Kidney epithelial cell (primary cell): Measurements from ENCODE around the gene KDM2A. TPM values are rescaled to one million over a fixed set of nuclear protein-coding genes. Genes with fewer than 3 reads are reported as not detected.

Source experiments
- DNase-seq: peaks from one replicate; pipeline ENCODE4 v3.0.0-alpha.2; 2010; ENCODE audit warnings: low read depth
- H3K27me3 ChIP-seq: 2 replicates; pipeline ENCODE4 v1.6.0; 2011; ENCODE audit warnings: low read length; ENCODE audit not compliant: control insufficient read depth, insufficient read depth
- H3K36me3 ChIP-seq: 2 replicates; pipeline ENCODE4 v1.5.1; 2011; ENCODE audit warnings: low read length; ENCODE audit not compliant: control insufficient read depth, insufficient read depth
- H3K4me3 ChIP-seq: 2 replicates; pipeline ENCODE4 v1.5.1; 2011; ENCODE audit warnings: low read depth, mild to moderate bottlenecking, control low read depth, low read length
- total RNA-seq: library from RNA; depleted of rRNA; stranded (reverse); fragments of >200 nt; gene quantifications from 2 replicates; pipeline ENCODE4 v1.2.3, GENCODE V29; 2015
- TF ChIP-seq, protein P1 (sequence below): IDR thresholded peaks from 2 replicates; pipeline ENCODE4 v1.5.1; 2011; ENCODE audit warnings: mild to moderate bottlenecking, moderate library complexity, low read length, control low read depth, inconsistent platforms; ENCODE audit not compliant: insufficient read depth, poor library complexity, severe bottlenecking

KDM2A gene
- total RNA-seq, 1 donor from 2014 or later: 36.2 TPM

DNA sequence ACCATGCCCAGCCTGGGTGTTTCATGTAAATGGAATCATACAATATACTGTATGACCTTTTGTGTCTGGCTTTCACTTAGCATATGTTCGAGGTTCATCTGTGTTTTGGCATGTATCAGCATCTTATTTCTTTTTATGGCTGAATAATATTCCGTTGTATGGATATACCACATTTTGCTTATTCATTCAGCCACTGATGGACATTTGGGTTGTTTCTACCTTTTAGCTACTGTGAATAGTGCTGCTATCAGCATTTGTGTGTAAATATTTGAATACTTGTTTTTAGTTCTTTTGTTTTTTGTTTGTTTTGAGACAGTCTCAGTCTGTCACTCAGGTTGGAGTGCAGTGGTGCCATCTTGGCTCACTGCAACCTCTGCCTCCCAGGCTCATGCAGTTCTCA lies 35.7 kb downstream of the KDM2A start:
- TF ChIP-seq, protein P1, sequence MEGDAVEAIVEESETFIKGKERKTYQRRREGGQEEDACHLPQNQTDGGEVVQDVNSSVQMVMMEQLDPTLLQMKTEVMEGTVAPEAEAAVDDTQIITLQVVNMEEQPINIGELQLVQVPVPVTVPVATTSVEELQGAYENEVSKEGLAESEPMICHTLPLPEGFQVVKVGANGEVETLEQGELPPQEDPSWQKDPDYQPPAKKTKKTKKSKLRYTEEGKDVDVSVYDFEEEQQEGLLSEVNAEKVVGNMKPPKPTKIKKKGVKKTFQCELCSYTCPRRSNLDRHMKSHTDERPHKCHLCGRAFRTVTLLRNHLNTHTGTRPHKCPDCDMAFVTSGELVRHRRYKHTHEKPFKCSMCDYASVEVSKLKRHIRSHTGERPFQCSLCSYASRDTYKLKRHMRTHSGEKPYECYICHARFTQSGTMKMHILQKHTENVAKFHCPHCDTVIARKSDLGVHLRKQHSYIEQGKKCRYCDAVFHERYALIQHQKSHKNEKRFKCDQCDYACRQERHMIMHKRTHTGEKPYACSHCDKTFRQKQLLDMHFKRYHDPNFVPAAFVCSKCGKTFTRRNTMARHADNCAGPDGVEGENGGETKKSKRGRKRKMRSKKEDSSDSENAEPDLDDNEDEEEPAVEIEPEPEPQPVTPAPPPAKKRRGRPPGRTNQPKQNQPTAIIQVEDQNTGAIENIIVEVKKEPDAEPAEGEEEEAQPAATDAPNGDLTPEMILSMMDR: no peak
- DNase-seq: no peak
- Histone ChIP-seq H3K4me3 (no peak overlapping the region), H3K36me3 (no peaks in the 10 kb centered on the region), H3K27me3 (no peaks in the 10 kb centered on the region)

DNA sequence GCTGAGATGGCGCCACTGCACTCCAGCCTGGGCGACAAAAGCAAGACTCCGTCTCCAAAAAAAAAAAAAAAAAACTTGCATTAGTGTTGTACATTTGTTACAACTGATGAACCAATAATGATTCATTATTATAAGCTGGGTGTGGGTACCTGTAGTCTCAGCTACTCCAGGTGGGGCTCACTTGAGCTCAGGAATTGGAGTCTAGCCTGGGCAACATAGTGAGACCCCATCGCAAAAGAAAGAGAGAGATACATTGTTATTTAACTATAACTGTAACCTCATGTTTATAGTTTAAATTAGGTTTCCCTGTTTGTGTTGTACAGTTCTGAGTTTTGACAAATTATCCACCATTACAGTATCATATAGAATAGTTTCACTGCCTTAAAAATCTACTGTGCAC lies 38.6 kb downstream of the KDM2A start:
- Histone ChIP-seq H3K27me3 (no peaks in the 10 kb centered on the region), H3K4me3 (no peak overlapping the region), H3K36me3 (no peaks in the 10 kb centered on the region)
- TF ChIP-seq, protein P1: no peak
- no peak for DNase-seq

DNA sequence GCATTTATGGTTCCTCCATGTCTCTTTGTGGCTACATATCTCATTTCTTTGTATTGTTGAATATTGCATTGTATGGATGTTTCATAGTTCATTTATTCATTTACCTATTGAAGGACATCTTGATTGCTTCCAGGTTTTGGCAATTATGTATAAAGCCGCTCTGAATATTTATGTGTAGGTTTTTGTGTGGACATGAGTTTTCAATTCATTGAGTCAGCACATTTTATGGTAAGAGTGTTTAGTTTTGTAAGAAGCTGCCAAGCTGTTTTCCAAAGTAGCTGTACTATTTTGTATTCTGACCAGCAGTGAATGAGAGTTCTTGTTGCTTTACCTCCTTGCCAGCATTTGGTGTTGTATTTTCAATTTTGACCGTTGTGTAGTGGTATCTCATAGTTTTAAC lies 39.2 kb downstream of the KDM2A start:
- no peak for DNase-seq
- TF ChIP-seq, protein P1: no peak
- H3K27me3 ChIP-seq: no peaks in the 10 kb centered on the region
- no peaks in the 10 kb centered on the region for H3K36me3 ChIP-seq
- H3K4me3 ChIP-seq: no peak overlapping the region

DNA sequence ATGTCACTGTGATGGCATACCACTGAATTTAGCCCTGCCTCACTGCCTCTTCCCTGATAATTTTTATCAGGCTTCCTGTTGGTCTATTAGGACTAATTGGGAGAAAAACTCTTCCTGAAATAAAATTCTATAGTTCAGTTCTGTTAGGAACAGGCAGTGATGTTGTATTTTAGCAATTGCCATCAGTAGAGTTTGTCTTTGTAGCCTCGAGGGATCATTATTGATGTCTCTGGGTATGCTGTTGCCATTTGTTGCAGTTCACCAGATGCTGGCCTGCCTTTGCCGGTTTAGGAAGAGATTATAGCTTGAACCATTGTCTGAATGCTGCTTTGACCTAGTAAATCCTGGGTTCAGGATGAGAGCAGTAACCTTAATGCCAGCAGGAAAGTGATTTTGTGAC lies 41.0 kb downstream of the KDM2A start:
- DNase-seq: no peak
- TF ChIP-seq, protein P1: no peak
- Histone ChIP-seq H3K4me3 (no peak overlapping the region), H3K27me3 (no peaks in the 10 kb centered on the region), H3K36me3 (no peaks in the 10 kb centered on the region)

DNA sequence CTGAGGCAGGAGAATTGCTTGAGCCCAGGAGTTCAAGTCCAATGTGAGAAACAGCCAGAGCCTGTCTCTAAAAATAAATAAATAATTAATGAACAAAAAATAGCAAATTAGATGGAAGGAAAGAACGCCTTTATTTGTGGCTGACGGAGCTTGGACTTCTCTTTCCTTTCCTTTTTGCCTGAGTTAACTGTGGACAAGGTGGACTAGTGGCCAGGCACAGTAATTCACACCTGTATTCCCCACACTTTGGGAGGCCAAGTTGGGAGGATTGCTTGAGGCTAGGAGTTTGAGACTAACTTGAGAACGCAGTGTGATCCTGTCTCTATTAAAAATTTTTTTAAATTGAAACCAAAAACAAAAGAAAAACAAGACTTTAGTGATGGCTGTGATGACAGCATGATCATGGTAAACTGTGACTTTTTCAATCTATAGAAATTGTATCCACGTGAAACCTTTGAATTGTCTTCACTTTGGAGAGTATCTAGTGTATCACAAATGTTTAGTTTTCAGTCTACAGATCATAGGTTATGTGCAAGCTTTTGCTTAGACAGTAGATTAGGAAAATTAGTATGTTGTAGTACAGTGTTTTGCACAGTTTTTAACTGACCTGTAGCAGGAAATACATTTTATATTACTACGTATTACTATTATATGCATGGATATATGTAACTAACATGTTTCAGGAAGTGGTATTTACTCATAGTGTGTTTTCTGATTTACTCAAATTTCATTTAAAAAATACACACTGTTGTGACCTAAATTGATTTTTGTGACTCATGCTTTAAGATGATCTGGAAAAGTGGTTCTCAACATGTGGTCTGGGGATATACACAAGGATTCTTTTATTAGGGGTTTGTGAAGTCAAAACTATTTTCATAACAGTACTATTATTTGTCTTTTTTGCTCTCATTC lies 42.1 kb downstream of the KDM2A start:
- DNase-seq: no peak

More for the DNA sequence above, 42.1 kb downstream of the KDM2A start:
- no peak overlapping the region for H3K4me3 ChIP-seq
- H3K36me3 ChIP-seq: no peaks in the 10 kb centered on the region
- H3K27me3 ChIP-seq: no peaks in the 10 kb centered on the region
- TF ChIP-seq, protein P1: no peak
